HG02870 (cell line): ENCODE results near the gene POMGNT1.

ENCODE experiments used
- ATAC-seq: cut with Tn5 transposase; IDR thresholded peaks from one replicate; pipeline ENCODE4 v1.9.1; 2021; ENCODE audit warnings: mild to moderate bottlenecking, moderate library complexity; ENCODE audit not compliant: unreplicated experiment

The POMGNT1 gene

GRCh38 chr1:46183926-46184557 lies 14.2 kb downstream of the POMGNT1 start:
- ATAC-seq: no peak

GRCh38 chr1:46183079-46183847 lies 15.0 kb downstream of the POMGNT1 start:
- no peak for ATAC-seq

- ATAC-seq: no peak
Observed at GRCh38 chr1:46181343-46182260, 16.6 kb downstream of the POMGNT1 start.

- no peak for ATAC-seq
Observed at GRCh38 chr1:46180082-46180616, 18.1 kb downstream of the POMGNT1 start.

- ATAC-seq: no peak
Observed at GRCh38 chr1:46179138-46180081, 18.8 kb downstream of the POMGNT1 start.

- ATAC-seq: no peak
Observed at GRCh38 chr1:46176211-46176865, 21.9 kb downstream of the POMGNT1 start, which contains the start of gene P3R3URF. Gene P3R3URF, minus strand, starts transcription at chr1:46176488. Its CDS starts 17 bp downstream, at chr1:46176471.

GRCh38 chr1:46175243-46175642 lies 23.0 kb downstream of the POMGNT1 start:
- ATAC-seq: no peak

- ATAC-seq: no peak
Observed at GRCh38 chr1:46174448-46175231, 23.6 kb downstream of the POMGNT1 start, which contains the start of gene TSPAN1. Gene TSPAN1, plus strand, starts transcription at chr1:46175087. Its CDS starts 6,021 bp downstream, at chr1:46181108.

GRCh38 chr1:46173361-46173856 lies 24.8 kb downstream of the POMGNT1 start:
- no peak for ATAC-seq

GRCh38 chr1:46172321-46172720 lies 25.9 kb downstream of the POMGNT1 start:
- ATAC-seq: no peak

GRCh38 chr1:46171871-46172270 lies 26.4 kb downstream of the POMGNT1 start:
- ATAC-seq: no peak

GRCh38 chr1:46171351-46171750 lies 26.9 kb downstream of the POMGNT1 start:
- ATAC-seq: no peak

- no peak for ATAC-seq
Observed at GRCh38 chr1:46169811-46170454, 28.3 kb downstream of the POMGNT1 start.

- no peak for ATAC-seq
Observed at GRCh38 chr1:46168477-46168876, 29.8 kb downstream of the POMGNT1 start.

GRCh38 chr1:46166521-46167462 lies 31.4 kb downstream of the POMGNT1 start:
- ATAC-seq: no peak

- ATAC-seq: no peak
Observed at GRCh38 chr1:46160212-46160611, 38.0 kb downstream of the POMGNT1 start.

GRCh38 chr1:46159516-46159915 lies 38.7 kb downstream of the POMGNT1 start:
- no peak for ATAC-seq
